ENCODE measurements around the gene NSUN4. TPM values are rescaled to one million over a fixed set of nuclear protein-coding genes. Genes with fewer than 3 reads are reported as not detected.

NSUN4 gene
- total RNA-seq, 1 donor from 2014 or later, result 27.8 TPM

GRCh38 chr1:46341222-46342083 is 846 bp downstream of the NSUN4 start:
- Mint-ChIP-seq H3K9me3 (ENCODE audit: unreplicated experiment) (no peaks in the 10 kb centered on the region), H3K36me3 (ENCODE audit: low read depth, unreplicated experiment) (peaks cover 39% of the 10 kb centered on the region), H3K4me1 (ENCODE audit: unreplicated experiment) (peaks cover 30% of the 10 kb centered on the region), H3K27ac (ENCODE audit: unreplicated experiment) (peak overlapping the region; percentile 100), H3K27me3 (ENCODE audit: unreplicated experiment) (peaks cover 19% of the 10 kb centered on the region), H3K4me3 (ENCODE audit: unreplicated experiment) (peak overlapping the region; percentile 100)
- TF ChIP-seq CTCF (IDR thresholded peaks at IDR 0.05; ENCODE audit: unreplicated experiment), result no peak
- DNase-seq (ENCODE audit: low spot score), result no peak

- Mint-ChIP-seq H3K4me3 (ENCODE audit: unreplicated experiment) (peak overlapping the region; percentile 100), H3K9me3 (ENCODE audit: unreplicated experiment) (no peaks in the 10 kb centered on the region), H3K36me3 (ENCODE audit: low read depth, unreplicated experiment) (peaks cover 43% of the 10 kb centered on the region), H3K27ac (ENCODE audit: unreplicated experiment) (peak overlapping the region; percentile 100), H3K4me1 (ENCODE audit: unreplicated experiment) (peaks cover 30% of the 10 kb centered on the region), H3K27me3 (ENCODE audit: unreplicated experiment) (peaks cover 19% of the 10 kb centered on the region)
- peak; percentile 15 for DNase-seq (ENCODE audit: low spot score)
- TF ChIP-seq CTCF (IDR thresholded peaks at IDR 0.05; ENCODE audit: unreplicated experiment), result peak; percentile 34
Measured at GRCh38 chr1:46342084-46342656, 1.6 kb downstream of the NSUN4 start.

- peak overlapping the region; percentile 100 for H3K27ac Mint-ChIP-seq (ENCODE audit: unreplicated experiment)
- peaks cover 48% of the 10 kb centered on the region for H3K36me3 Mint-ChIP-seq (ENCODE audit: low read depth, unreplicated experiment)
- H3K4me3 Mint-ChIP-seq (ENCODE audit: unreplicated experiment), result peak overlapping the region; percentile 100
- H3K4me1 Mint-ChIP-seq (ENCODE audit: unreplicated experiment), result peaks cover 30% of the 10 kb centered on the region
- no peak for TF ChIP-seq CTCF (IDR thresholded peaks at IDR 0.05; ENCODE audit: unreplicated experiment)
- no peaks in the 10 kb centered on the region for H3K9me3 Mint-ChIP-seq (ENCODE audit: unreplicated experiment)
- H3K27me3 Mint-ChIP-seq (ENCODE audit: unreplicated experiment), result peaks cover 19% of the 10 kb centered on the region
- no peak for DNase-seq (ENCODE audit: low spot score)
Measured at GRCh38 chr1:46342677-46343350, 2.2 kb downstream of the NSUN4 start.

- peaks cover 30% of the 10 kb centered on the region for H3K4me1 Mint-ChIP-seq (ENCODE audit: unreplicated experiment)
- TF ChIP-seq CTCF (IDR thresholded peaks at IDR 0.05; ENCODE audit: unreplicated experiment), result no peak
- H3K27me3 Mint-ChIP-seq (ENCODE audit: unreplicated experiment), result peaks cover 19% of the 10 kb centered on the region
- H3K27ac Mint-ChIP-seq (ENCODE audit: unreplicated experiment), result no peak overlapping the region
- no peak for DNase-seq (ENCODE audit: low spot score)
- no peaks in the 10 kb centered on the region for H3K9me3 Mint-ChIP-seq (ENCODE audit: unreplicated experiment)
- H3K36me3 Mint-ChIP-seq (ENCODE audit: low read depth, unreplicated experiment), result peaks cover 51% of the 10 kb centered on the region
- peak overlapping the region; percentile 68 for H3K4me3 Mint-ChIP-seq (ENCODE audit: unreplicated experiment)
Measured at GRCh38 chr1:46343351-46343695, 2.7 kb downstream of the NSUN4 start.

All from endothelial cell (in vitro differentiated cells).